Measurements from ENCODE around the gene ICE2.
"Not testable (repeated sequence)": the region's sequence is repeated elsewhere in the genome, so short reads cannot be mapped to it uniquely, and the experiment has no call there.

Gene ICE2

DNA sequence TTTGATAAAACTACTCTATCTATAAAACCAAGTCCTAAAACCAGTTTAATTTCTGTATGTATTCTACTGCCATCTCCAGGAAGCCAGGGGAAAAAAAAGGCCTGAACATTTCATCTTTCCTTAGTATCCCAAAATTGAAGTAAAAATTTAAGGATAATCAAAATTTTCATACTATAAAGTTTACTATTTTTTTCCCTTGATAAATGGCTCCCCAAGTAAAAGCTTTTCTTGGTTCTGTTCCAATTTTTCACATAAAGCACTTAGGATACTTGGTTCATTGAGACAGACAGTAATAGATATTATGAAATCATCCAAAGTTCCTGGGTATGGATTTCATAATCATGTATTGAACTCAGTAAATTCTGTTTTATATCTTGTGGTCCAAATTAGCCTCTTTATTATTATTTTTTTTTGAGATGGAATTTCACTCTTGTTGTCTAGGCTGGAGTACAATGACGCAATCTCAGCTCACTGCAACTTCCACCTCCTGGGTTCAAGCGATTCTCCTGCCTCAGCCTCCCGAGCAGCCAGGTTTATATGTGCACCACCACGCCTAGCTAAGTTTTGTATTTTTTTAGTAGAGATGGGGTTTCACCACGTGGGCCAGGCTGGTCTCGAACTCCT is 34.5 kb downstream of the ICE2 start:
- DNase-seq: no peak

DNA sequence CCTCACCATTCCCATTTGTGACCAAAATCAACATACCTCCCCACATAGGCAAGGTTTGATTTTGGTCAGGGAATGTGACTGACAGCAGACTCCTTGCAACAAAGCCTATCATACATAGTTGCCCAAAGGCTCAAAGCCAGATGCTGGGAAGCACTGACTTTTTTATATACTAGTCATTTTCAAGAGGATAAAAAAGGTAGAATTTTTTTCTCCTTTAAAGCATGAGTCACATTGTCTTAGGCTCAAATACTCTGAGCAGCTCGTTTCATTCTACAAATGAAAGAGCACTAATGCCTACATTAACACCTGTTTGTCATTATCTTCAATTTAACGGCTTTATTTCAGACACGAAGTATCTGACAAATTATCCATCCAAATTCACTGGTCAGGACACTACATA is 36.2 kb downstream of the ICE2 start:
- DNase-seq: no peak

DNA sequence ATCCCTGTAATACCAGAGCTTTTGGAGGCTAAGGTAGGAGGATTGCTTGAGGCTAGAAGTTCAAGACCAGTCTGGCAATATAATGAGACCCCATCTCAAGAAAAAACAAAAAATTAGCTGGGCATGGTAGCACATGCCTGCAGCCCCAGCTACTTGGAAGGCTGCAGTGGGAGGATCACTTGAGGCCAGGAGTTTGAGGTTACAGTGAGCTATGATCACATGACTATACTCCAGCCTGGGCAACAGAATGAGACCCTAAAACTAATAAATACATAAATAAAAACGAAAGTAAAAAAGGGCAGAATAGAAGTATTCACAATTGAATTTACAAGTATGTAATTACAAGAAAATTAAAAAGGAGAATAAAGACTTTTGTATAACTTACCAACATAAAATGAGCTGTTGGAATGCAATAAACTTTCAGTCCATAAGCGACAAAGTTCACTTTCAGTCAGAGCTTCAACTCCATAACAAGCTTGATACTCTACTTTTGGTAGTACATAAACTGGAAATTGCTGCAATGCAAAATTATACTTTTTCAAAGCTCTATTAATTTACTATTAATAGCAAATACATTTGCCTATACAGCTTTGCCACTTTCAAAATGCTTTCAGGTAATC is 36.8 kb downstream of the ICE2 start:
- no peak for DNase-seq

DNA sequence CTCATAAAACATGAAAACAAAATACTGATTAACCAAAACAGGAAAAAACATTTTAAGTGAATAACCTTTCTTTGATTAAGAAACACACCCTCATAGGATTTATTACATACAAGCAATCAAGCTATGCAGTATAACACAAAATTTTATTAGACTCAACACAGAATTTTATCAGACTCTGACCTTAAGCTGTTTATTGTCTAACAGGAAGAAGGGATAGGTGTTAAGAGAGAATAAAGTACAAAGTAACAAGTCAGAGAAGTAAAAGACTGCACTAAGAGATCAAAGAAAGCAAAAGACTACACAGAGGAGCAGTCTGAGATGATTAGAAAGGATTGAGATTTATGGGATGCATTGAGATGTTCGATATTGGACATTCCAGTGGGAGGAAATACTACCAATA is 37.6 kb downstream of the ICE2 start:
- no peak for DNase-seq

DNA sequence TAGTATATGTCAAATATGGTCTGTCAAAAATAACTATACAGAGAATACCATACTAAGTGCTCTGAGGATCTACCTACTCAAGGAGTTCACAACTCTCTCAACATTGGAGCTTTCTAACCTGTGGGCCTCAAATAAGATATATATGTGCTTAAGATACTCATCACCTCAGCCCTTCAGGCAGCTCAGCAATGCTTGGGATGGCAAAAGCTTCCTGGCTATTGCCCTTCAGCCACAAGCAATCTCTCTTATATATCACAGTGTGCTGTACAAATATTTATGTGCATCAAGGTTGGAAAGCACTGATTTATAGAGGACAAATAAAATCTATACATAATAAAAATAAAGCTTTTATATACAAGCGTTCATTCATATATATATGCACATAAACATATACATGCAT is 40.3 kb downstream of the ICE2 start:
- DNase-seq: no peak

GRCh38 chr15:60428935-60429334 is 50.0 kb downstream of the ICE2 start:
- DNase-seq: no peak

DNA sequence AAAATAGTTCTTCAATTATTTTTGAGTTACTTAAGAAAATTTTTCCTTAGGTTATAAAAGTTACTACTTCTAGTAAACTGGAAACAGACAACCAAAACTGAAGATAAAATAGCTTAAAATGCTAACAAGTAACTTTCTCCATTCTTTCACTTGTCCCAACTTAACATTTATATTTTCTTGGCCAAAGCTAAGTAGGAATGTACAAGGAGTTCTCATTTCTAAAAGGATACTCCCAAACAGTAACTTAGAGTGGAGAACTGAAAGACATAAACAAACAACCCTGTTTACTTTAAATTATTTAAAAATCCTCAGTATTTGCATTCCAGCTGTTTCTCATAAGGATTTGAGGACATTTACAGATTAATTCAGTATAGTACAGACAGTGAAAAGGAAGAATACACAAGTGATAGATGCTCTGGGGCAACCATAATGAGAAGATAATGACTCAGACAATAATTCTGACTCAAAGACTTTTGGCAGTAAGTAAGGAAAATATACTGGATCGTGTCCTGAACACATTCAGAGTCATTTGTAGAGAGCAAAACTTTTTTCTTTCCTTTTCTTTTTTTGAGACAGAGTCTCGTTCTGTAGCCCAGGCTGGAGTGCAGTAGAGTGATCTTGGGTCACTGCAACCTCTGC is 52.0 kb downstream of the ICE2 start:
- DNase-seq: no peak

DNA sequence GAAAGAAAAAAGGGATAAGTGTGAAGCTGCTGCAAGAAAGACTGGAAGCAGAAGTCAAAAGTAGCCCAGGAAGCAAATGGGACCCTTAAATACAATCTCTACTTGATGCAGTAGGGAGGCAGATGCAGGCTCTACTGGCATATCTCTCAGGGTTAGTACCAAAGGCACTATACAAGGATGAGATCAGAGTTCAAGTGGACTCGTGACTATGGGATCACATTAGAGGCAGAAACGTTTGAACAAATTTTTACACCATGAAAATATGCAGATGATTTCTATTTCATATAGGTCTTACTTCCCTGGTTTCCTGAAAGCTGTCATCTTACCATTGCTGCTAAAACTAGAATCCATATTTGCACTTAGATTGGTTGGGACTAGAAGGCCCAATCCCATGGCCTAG is 53.5 kb downstream of the ICE2 start:
- DNase-seq: no peak

DNA sequence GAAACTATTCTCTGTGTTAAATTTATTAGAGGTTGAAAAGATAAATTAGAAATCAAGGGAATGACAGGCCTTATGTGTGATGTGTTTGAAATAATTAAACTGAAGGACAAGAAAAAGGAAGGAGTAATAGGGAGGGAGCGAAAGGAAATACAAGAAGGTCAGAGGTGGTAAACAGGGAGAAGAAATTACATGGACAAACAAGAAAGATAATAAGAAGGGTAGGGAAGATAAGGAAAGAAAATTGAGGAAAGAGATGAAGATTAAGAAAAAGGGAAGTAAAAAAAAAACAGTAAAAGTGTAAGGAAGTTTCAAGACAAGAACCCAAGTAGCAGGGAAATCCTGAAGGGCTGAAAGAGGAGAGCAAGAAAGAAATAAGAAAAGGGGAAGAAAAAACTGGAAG is 54.9 kb downstream of the ICE2 start:
- DNase-seq: no peak

- peak in 1 of 6 experiments; percentile 3 for DNase-seq
Observed at GRCh38 chr15:60423537-60423936, 55.4 kb downstream of the ICE2 start.

DNA sequence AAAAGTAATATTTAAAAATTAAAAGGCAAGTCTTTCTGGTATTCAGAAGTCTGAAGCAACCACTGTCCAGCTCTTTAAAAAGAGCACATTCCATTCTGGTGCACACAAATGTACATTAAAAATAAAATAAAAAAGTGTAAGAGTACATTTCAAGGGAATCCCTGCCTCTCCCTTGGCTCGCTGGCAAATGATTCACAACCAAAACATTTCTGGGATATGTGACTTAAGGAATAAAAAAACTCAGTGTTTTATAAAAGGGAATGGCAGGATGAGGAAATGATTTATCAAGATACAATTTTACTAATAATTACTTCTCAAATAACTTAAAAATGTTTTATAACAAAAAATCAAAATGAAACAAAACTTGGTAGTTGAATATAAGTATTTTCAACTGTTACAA is 57.4 kb downstream of the ICE2 start:
- no peak for DNase-seq

DNA sequence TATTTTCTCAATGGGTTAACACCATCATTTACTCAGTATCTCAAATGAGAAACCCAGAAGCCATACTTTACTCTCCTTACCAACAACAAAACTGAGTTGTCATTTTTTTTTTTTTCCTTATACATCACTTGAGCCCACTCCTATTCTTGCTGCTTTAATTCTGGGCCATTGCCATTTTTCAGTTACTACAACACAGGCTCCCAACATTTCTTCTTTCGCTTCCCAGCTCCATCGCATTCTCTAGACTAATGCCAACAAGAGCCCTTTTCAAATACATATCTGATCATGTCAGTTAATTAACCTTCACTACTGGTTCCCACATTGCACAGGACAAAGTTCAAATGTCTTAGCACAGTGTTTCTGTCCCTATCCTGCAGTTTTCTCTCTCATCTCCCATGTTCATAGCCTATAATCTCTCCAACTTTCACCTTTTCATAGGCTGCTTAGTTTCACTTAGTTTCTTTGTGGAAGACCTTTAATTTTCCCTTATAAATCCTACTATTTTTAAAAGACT is 58.7 kb downstream of the ICE2 start:
- no peak for DNase-seq

GRCh38 chr15:60419753-60420152 is 59.2 kb downstream of the ICE2 start:
- no peak for DNase-seq

DNA sequence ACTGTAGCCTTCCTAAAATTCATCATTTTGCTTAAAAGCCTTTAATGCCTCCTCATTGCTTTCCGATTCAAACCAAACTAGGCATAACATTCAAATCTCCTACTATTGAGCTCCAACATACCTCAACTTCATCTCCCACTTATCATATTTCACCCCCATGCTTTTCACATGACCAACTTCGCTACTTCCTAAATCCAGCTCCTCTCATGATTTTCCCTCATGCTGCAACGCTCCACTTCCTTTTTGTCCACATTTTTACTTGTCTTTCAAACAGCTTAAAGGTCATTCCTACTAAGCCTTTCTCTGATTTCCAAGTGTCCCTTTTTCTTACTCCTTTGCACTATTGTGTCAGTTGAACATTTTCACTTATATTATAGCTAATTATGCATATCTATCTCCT is 60.8 kb downstream of the ICE2 start:
- no peak for DNase-seq

- DNase-seq: no peak
Observed at GRCh38 chr15:60417112-60417511, 61.8 kb downstream of the ICE2 start.

GRCh38 chr15:60416484-60416883 is 62.5 kb downstream of the ICE2 start:
- no peak for DNase-seq

DNA sequence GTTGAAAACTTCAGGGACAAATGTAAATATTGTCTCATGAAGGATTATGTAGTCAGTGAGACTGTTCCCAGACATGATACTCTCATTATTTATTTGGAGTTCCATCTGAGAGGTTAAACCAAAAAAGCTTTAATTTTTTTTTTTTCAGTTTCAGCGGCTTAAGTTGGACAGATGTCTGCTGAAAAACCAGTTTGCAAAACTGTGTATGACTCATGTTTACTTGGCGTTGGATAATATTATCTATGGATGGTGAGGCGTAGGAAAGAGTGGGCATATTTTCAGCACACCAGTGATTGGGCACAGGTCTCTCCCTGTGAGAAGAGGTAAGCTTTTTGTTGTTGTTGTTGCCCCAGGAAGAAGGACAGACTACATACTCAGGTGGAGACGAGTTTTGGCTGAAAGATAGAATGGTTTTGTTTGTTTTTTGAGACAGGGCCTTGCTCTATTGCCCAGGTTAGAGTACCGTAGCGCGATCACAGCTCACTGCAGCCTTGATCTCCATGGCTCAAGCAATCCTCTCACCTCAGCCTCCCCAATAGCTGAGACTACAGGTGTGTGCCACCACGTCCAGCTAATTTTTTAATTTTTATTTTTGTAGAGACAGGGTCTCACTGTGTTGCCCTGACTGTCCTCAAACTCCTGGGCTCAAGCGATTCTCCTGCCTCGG is 64.8 kb downstream of the ICE2 start:
- no peak for DNase-seq

DNA sequence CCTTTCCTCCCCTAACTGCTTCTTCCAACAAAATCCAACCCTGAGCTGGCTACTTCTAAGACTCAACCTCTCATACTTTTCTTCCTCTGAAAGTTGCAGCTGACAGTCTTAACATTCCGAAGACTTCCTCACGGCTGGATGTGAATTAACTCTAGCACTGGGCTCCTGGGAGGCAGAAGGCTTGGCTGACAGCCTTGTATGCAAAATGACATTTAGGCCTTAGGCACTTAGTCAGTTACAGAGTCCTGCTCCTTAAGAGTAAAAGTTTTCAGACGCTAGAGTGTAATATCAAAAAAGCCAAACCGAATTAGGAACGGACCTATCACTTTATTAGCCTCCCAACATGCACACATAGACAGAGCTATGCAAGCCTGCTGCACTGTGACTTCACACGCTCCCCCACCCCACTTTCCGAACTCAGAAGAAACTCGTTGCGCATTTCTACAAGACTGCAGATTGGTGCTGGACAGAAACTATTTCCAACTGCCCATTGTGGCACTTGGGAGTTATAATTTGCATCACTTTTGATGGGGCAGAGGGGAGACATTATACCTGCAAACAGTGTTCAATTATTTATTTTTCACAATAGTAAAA is 65.6 kb downstream of the ICE2 start:
- no peak for DNase-seq

- DNase-seq: not testable (repeated sequence)
Observed at GRCh38 chr15:60412807-60413206, 66.1 kb downstream of the ICE2 start.

GRCh38 chr15:60411774-60412425 is 67.0 kb downstream of the ICE2 start:
- no peak for DNase-seq

GRCh38 chr15:60410350-60410749 is 68.6 kb downstream of the ICE2 start:
- not testable (repeated sequence) for DNase-seq

DNA sequence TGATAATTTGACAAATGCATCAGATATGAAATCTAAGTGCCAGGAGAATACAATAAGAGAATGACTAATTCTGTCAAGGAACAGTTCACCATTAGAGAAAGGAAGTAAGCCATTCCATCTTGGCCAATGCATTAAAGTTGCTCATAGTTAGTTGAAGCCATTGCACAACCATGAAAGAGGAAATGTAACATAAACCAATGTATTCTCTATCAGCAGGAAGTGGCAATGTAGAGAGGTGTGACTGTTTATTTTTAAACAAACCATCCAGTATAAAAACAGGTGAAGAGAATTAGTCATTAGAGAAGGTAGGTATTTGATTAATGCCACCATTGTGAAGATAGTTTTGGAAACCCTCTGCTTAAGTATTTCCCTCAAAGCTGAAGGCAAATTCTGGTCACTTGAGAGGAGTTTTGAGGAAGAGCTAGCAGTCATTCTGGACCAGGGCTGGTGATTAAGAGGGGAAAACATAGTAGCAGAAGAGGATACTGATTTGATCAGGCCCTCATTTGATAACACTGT is 70.4 kb downstream of the ICE2 start:
- DNase-seq: peak in 1 of 6 experiments; percentile 9

- DNase-seq: no peak
Observed at GRCh38 chr15:60407415-60407805, 71.5 kb downstream of the ICE2 start.
